Parathyroid adenoma (tissue), 2 donors: ENCODE data around the gene DPM1.

Experiments used
- H2AFZ ChIP-seq: fragments of 300-600 bp; sonication (generic); one replicate; pipeline ENCODE4 v1.7.0; 2017; ENCODE audit warnings: antibody characterized with exemption, mild to moderate bottlenecking
- H3K27ac ChIP-seq: fragments of 300-600 bp; sonication (generic); one replicate; pipeline ENCODE4 v1.7.0; 2017
- H3K27me3 ChIP-seq: fragments of 300-600 bp; sonication (generic); one replicate; pipeline ENCODE4 v1.7.0; 2017; ENCODE audit warnings: low read length; ENCODE audit not compliant: control insufficient read depth, insufficient read depth
- H3K36me3 ChIP-seq: fragments of 300-600 bp; sonication (generic); one replicate; pipeline ENCODE4 v1.7.0; 2017; ENCODE audit warnings: low read length; ENCODE audit not compliant: control insufficient read depth, insufficient read depth
- H3K4me1 ChIP-seq: fragments of 300-600 bp; sonication (generic); one replicate; pipeline ENCODE4 v1.7.0; 2017; ENCODE audit warnings: control low read depth
- H3K4me2 ChIP-seq: fragments of 300-600 bp; sonication (generic); one replicate; pipeline ENCODE4 v1.7.0; 2017; ENCODE audit warnings: low read length
- H3K4me3 ChIP-seq: fragments of 300-600 bp; sonication (generic); one replicate; pipeline ENCODE4 v1.7.0; 2017; ENCODE audit warnings: low read depth, low read length
- H3K79me2 ChIP-seq: fragments of 300-600 bp; sonication (generic); one replicate; pipeline ENCODE4 v1.7.0; 2017; ENCODE audit warnings: control low read depth
- H3K9ac ChIP-seq: fragments of 300-600 bp; sonication (generic); one replicate; pipeline ENCODE4 v1.7.0; 2017; ENCODE audit warnings: mild to moderate bottlenecking
- H3K9me3 ChIP-seq: fragments of 300-600 bp; sonication (generic); one replicate; pipeline ENCODE4 v1.7.0; 2017; ENCODE audit warnings: low read length; ENCODE audit not compliant: control insufficient read depth
- TF ChIP-seq, protein P1 (sequence below): fragments of 300-600 bp; sonication (generic); IDR thresholded peaks from one replicate; pipeline ENCODE4 v1.7.0; 2017; ENCODE audit warnings: antibody characterized with exemption, mild to moderate bottlenecking
- donor health status: primary hyperparathyroidism.

The DPM1 gene

DNA sequence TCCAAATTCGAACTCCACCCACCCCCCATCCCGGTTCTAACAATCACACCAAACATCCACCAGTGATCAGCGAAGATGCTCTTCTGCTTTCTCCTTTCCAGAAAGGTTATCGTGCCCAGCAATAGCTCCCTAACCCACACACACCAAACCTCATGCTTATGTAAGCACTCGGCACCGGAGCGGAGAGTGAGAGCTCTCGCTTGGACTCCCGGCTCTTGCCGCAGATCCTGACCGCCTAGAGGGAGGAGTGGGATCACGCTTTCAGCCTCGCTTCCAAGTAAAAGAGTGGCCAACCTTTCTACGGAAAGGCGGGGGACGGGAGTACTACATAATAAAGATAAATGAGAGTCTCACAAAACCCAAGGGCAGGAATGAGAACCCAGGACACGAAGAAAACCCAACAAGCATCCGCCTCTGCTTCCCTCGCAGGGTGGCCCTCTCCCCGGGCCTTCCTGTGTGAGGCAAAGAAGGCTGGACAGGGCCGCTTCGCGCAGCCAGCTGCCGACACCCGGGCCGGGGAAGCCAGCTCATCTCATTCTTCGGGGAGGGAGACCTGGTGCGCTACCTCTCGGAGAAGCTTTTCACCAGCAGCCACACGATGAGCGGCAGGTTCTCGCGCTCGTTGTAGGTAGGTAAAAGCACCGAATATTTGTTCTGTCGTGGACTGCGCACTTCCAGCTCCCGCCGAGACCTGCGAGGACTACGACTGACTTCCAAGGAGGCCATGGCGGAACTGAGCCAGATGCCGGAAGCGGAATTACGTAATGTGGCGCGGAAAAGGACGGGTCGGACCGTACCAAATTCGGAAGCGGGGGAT lies at the start of gene DPM1:
DPM1 (minus strand) TSS at position 735 of the 817 bp plus-strand sequence; CDS start at position 726, 9 bp downstream.
- Histone ChIP-seq H3K4me3 (peak within 1 kb of the TSS; percentile 79), H3K36me3 (no peaks in the 10 kb centered on the region), H3K27ac (peak within 1 kb of the TSS; percentile 96), H3K9me3 (no peaks in the 10 kb centered on the region), H2AFZ (peak within 1 kb of the TSS; percentile 86), H3K9ac (peak within 1 kb of the TSS; percentile 51), H3K27me3 (no peaks in the 10 kb centered on the region), H3K4me2 (peak within 1 kb of the TSS; percentile 75), H3K79me2 (peaks cover 37% of the 10 kb centered on the region), H3K4me1 (peaks cover 8% of the 10 kb centered on the region)
- TF ChIP-seq, protein P1, sequence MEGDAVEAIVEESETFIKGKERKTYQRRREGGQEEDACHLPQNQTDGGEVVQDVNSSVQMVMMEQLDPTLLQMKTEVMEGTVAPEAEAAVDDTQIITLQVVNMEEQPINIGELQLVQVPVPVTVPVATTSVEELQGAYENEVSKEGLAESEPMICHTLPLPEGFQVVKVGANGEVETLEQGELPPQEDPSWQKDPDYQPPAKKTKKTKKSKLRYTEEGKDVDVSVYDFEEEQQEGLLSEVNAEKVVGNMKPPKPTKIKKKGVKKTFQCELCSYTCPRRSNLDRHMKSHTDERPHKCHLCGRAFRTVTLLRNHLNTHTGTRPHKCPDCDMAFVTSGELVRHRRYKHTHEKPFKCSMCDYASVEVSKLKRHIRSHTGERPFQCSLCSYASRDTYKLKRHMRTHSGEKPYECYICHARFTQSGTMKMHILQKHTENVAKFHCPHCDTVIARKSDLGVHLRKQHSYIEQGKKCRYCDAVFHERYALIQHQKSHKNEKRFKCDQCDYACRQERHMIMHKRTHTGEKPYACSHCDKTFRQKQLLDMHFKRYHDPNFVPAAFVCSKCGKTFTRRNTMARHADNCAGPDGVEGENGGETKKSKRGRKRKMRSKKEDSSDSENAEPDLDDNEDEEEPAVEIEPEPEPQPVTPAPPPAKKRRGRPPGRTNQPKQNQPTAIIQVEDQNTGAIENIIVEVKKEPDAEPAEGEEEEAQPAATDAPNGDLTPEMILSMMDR, result no peak

DNA sequence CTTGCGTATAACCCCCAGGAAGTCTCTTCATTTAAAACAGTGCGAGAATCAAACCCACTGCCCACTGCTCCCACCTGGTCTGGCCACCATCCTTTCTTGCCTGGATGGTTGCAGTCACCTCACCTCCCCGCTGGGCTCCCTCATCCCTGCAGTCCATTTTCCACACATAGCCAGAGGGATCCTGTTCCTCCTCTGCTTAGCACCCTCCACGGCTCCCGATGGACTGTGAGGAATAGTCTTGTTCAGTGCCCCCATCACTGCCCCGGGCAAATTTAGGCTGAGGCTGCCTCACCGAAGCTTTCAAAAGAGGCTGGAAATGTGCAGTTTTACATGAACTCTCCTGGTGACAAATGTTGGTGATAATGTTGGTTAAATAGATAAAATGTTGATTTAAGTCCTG lies 46.9 kb upstream of the DPM1 start:
- Histone ChIP-seq H3K27me3 (no peaks in the 10 kb centered on the region), H3K9me3 (no peaks in the 10 kb centered on the region), H3K36me3 (no peaks in the 10 kb centered on the region), H3K4me1 (no peaks in the 10 kb centered on the region), H3K27ac (no peak overlapping the region), H3K79me2 (no peaks in the 10 kb centered on the region), H3K4me2 (no peak overlapping the region), H2AFZ (no peak overlapping the region), H3K9ac (no peak overlapping the region), H3K4me3 (no peak overlapping the region)
- TF ChIP-seq, protein P1, result no peak

DNA sequence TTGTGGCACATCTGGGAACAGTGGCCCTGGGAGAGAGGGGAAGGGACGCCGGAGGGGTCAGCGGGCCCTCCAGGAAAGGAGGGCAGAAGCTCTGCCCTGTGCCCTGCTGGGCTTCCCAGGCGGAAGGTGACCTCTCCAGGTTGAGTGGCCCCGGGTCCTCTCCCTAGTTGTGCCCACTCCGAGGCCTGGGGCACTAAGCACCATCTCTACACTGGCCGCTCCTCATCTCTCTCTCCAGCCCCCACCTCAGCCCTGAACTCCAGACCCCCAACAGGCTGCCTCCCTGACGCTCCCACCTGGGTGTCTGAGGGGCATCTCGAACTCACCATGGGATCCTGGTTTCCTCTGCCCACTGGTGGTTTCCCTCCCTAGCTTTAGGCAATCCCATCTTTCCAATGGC lies 46.4 kb upstream of the DPM1 start:
- TF ChIP-seq, protein P1, result no peak
- Histone ChIP-seq H3K27ac (no peak overlapping the region), H3K36me3 (no peaks in the 10 kb centered on the region), H2AFZ (no peak overlapping the region), H3K9me3 (no peaks in the 10 kb centered on the region), H3K4me2 (no peak overlapping the region), H3K9ac (no peak overlapping the region), H3K4me1 (no peaks in the 10 kb centered on the region), H3K4me3 (no peak overlapping the region), H3K27me3 (no peaks in the 10 kb centered on the region), H3K79me2 (no peaks in the 10 kb centered on the region)

DNA sequence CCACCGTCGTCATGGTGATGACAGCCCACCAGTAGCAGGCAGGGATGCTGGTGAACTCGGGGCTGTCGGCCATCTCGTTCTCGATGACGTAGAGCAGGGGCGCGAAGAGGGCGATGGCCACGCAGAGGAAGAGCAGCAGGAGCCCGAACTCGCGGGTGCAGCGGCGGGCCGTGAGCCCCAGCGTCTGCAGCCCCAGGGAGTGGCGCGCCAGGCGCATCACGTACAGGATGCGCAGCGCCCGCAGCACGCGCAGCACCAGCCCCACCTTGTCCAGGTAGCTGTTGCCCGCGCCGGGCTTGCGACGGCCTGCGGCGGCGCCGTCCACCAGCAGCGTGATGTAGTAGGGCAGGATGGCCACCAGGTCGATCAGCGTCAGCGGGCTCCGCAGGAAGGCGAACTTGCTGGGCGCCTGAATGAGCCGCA lies 46.0 kb upstream of the DPM1 start:
- H2AFZ ChIP-seq, result no peak overlapping the region
- no peaks in the 10 kb centered on the region for H3K27me3 ChIP-seq
- no peak overlapping the region for H3K27ac ChIP-seq
- TF ChIP-seq, protein P1, result no peak
- H3K9ac ChIP-seq, result no peak overlapping the region
- no peak overlapping the region for H3K4me2 ChIP-seq
- H3K9me3 ChIP-seq, result no peaks in the 10 kb centered on the region
- no peaks in the 10 kb centered on the region for H3K36me3 ChIP-seq
- no peaks in the 10 kb centered on the region for H3K79me2 ChIP-seq
- no peaks in the 10 kb centered on the region for H3K4me1 ChIP-seq
- no peak overlapping the region for H3K4me3 ChIP-seq

DNA sequence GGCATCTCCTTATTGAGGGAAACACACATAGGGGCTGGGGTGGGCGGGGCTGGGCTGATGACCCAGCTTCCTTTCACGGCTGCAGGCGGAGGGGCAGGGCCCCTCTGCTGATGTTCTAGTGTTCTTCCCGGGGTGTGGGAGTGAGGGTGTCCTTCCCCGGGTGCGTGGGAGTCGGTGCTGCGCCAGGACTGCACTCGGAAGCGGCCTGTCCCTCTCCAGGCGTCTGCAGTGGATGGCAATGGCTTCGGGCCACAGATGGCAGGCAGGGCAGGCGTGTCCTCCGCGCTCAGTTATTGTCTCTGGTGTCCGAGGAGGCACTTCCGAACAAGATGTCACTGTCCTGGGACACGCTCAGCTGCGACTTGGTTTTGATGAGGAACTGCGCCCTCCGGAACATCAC lies 45.4 kb upstream of the DPM1 start:
- Histone ChIP-seq H3K79me2 (no peaks in the 10 kb centered on the region), H3K9me3 (no peaks in the 10 kb centered on the region), H3K27me3 (no peaks in the 10 kb centered on the region), H3K9ac (no peak overlapping the region), H3K4me2 (no peak overlapping the region), H3K36me3 (no peaks in the 10 kb centered on the region), H3K4me3 (no peak overlapping the region), H3K4me1 (no peaks in the 10 kb centered on the region), H3K27ac (no peak overlapping the region), H2AFZ (no peak overlapping the region)
- TF ChIP-seq, protein P1, result no peak
